Neural progenitor cell (in vitro differentiated cells): ENCODE results near the gene VCAN. TPM values are rescaled to one million over a fixed set of nuclear protein-coding genes. Genes with fewer than 3 reads are reported as not detected.

Experiments
- DNase-seq: peaks from one replicate; pipeline ENCODE4 v3.0.0-alpha.2; 2016; ENCODE audit warnings: low spot score
- H2AFZ ChIP-seq: fragments of 200-600 bp; sonication (generic); replicated peaks from 2 replicates; pipeline ENCODE4 v1.6.1; 2016; ENCODE audit warnings: antibody characterized with exemption
- H3F3A ChIP-seq: fragments of 200-600 bp; sonication (generic); 2 replicates; pipeline ENCODE4 v1.6.1; 2016; ENCODE audit warnings: antibody characterized with exemption, low read depth
- H3K27ac ChIP-seq: fragments of 200-600 bp; sonication (generic); 2 replicates; pipeline ENCODE4 v1.5.1; 2016; ENCODE audit warnings: mild to moderate bottlenecking
- H3K27me3 ChIP-seq: fragments of 200-600 bp; sonication (generic); 2 replicates; pipeline ENCODE4 v1.6.1; 2016; ENCODE audit warnings: mild to moderate bottlenecking, moderate library complexity
- H3K36me3 ChIP-seq: fragments of 200-600 bp; sonication (generic); 2 replicates; pipeline ENCODE4 v1.5.1; 2016
- H3K4me1 ChIP-seq: fragments of 200-600 bp; sonication (generic); 2 replicates; pipeline ENCODE4 v1.6.1; 2016; ENCODE audit warnings: mixed run types
- H3K4me2 ChIP-seq: fragments of 200-600 bp; sonication (generic); 2 replicates; pipeline ENCODE4 v1.6.1; 2016
- H3K4me3 ChIP-seq: fragments of 200-600 bp; sonication (generic); 2 replicates; pipeline ENCODE4 v1.5.1; 2016
- H3K79me2 ChIP-seq: fragments of 200-600 bp; sonication (generic); 2 replicates; pipeline ENCODE4 v1.6.1; 2016; ENCODE audit warnings: low read depth
- H3K9ac ChIP-seq: fragments of 200-600 bp; sonication (generic); 2 replicates; pipeline ENCODE4 v1.6.1; 2016
- H3K9me3 ChIP-seq: fragments of 200-600 bp; sonication (generic); 2 replicates; pipeline ENCODE4 v1.5.1; 2016; ENCODE audit warnings: low read depth
- H4K20me1 ChIP-seq: fragments of 200-600 bp; sonication (generic); 2 replicates; pipeline ENCODE4 v1.6.1; 2016; ENCODE audit warnings: low read depth
- H3K27ac Mint-ChIP-seq: 3 replicates; pipeline ENCODE4 v1.8.0; 2021; ENCODE audit warnings: mixed read lengths
- H3K27me3 Mint-ChIP-seq: 2 replicates; pipeline ENCODE4 v1.8.0; 2022; ENCODE audit warnings: low read depth, mild to moderate bottlenecking, inconsistent platforms, moderate library complexity, mixed read lengths; ENCODE audit not compliant: insufficient read depth
- H3K36me3 Mint-ChIP-seq: 3 replicates; pipeline ENCODE4 v1.8.0; 2021; ENCODE audit warnings: mixed read lengths
- H3K4me1 Mint-ChIP-seq: 3 replicates; pipeline ENCODE4 v1.8.0; 2021; ENCODE audit warnings: mixed read lengths
- H3K4me3 Mint-ChIP-seq: 3 replicates; pipeline ENCODE4 v1.8.0; 2021; ENCODE audit warnings: mild to moderate bottlenecking, moderate library complexity, mixed read lengths
- H3K9me3 Mint-ChIP-seq: 3 replicates; pipeline ENCODE4 v1.8.0; 2020; ENCODE audit warnings: mixed read lengths
- CTCF ChIP-seq: fragments of 200-600 bp; sonication (generic); IDR thresholded peaks from 2 replicates; pipeline ENCODE4 v1.5.1; 2017; ENCODE audit warnings: antibody characterized with exemption, mild to moderate bottlenecking
- EZH2 ChIP-seq: fragments of 200-600 bp; sonication (generic); IDR thresholded peaks from 2 replicates; pipeline ENCODE4 v1.6.1; 2017; ENCODE audit warnings: antibody characterized with exemption, mild to moderate bottlenecking, moderate library complexity
- EZH2phosphoT487 ChIP-seq: fragments of 200-600 bp; sonication (generic); IDR thresholded peaks from 2 replicates; pipeline ENCODE4 v1.6.1; 2017; ENCODE audit warnings: antibody characterized with exemption
- total RNA-seq: library from RNA; depleted of rRNA; stranded (reverse); fragments of >200 nt; gene quantifications from 2 replicates; pipeline ENCODE4 v1.2.3, GENCODE V29; 2015; ENCODE audit warnings: low replicate concordance

Gene VCAN
- total RNA-seq, 1 donor from 2014 or later = 101 TPM

- H3K4me2 ChIP-seq = no peak overlapping the region
- no peaks in the 10 kb centered on the region for H3K9me3 ChIP-seq
- DNase-seq = no peak
- no peaks in the 10 kb centered on the region for H3K27me3 Mint-ChIP-seq
- H3K4me1 Mint-ChIP-seq = peaks cover 3% of the 10 kb centered on the region
- no peak overlapping the region for H3K4me3 Mint-ChIP-seq
- peaks cover 6% of the 10 kb centered on the region for H3K36me3 ChIP-seq
- no peak overlapping the region for H3K9ac ChIP-seq
- no peaks in the 10 kb centered on the region for H4K20me1 ChIP-seq
- H3K27me3 ChIP-seq = no peaks in the 10 kb centered on the region
- H2AFZ ChIP-seq = no peak overlapping the region
- H3K4me1 ChIP-seq = no peaks in the 10 kb centered on the region
- H3K36me3 Mint-ChIP-seq = peaks cover 66% of the 10 kb centered on the region
- H3K4me3 ChIP-seq = no peak overlapping the region
- no peak overlapping the region for H3K27ac ChIP-seq
- H3K79me2 ChIP-seq = no peaks in the 10 kb centered on the region
- no peaks in the 10 kb centered on the region for H3K9me3 Mint-ChIP-seq
- no peak overlapping the region for H3K27ac Mint-ChIP-seq
- no peaks in the 10 kb centered on the region for H3F3A ChIP-seq
- TF ChIP-seq EZH2 = no peak
- no peak for TF ChIP-seq CTCF
These were observed 46.1 kb downstream of the VCAN start for GRCh38 chr5:83517688-83518085.

GRCh38 chr5:83518319-83519061 lies 46.9 kb downstream of the VCAN start:
- no peak overlapping the region for H3K27ac Mint-ChIP-seq
- H3K79me2 ChIP-seq = no peaks in the 10 kb centered on the region
- no peaks in the 10 kb centered on the region for H3K9me3 ChIP-seq
- H3K9ac ChIP-seq = no peak overlapping the region
- no peaks in the 10 kb centered on the region for H3K4me1 ChIP-seq
- no peak for DNase-seq
- H4K20me1 ChIP-seq = no peaks in the 10 kb centered on the region
- no peaks in the 10 kb centered on the region for H3K27me3 ChIP-seq
- peaks cover 3% of the 10 kb centered on the region for H3K4me1 Mint-ChIP-seq
- no peaks in the 10 kb centered on the region for H3K27me3 Mint-ChIP-seq
- no peaks in the 10 kb centered on the region for H3K36me3 ChIP-seq
- no peak overlapping the region for H2AFZ ChIP-seq
- H3K36me3 Mint-ChIP-seq = peaks cover 64% of the 10 kb centered on the region
- no peaks in the 10 kb centered on the region for H3F3A ChIP-seq
- TF ChIP-seq EZH2phosphoT487 (no peak), EZH2 (no peak), CTCF (no peak)
- no peak overlapping the region for H3K27ac ChIP-seq
- no peak overlapping the region for H3K4me3 Mint-ChIP-seq
- no peaks in the 10 kb centered on the region for H3K9me3 Mint-ChIP-seq
- H3K4me2 ChIP-seq = no peak overlapping the region
- no peak overlapping the region for H3K4me3 ChIP-seq

GRCh38 chr5:83522446-83522845 lies 50.9 kb downstream of the VCAN start:
- Histone ChIP-seq H3K4me1 (no peaks in the 10 kb centered on the region), H3K36me3 (peaks cover 5% of the 10 kb centered on the region), H4K20me1 (no peaks in the 10 kb centered on the region), H3K9me3 (no peaks in the 10 kb centered on the region), H3K27ac (no peak overlapping the region), H3K79me2 (no peaks in the 10 kb centered on the region), H3K27me3 (no peaks in the 10 kb centered on the region), H3K9ac (no peak overlapping the region), H3K4me2 (no peak overlapping the region), H3K4me3 (no peak overlapping the region), H2AFZ (no peak overlapping the region), H3F3A (no peaks in the 10 kb centered on the region)
- Mint-ChIP-seq H3K27me3 (no peaks in the 10 kb centered on the region), H3K36me3 (peaks cover 58% of the 10 kb centered on the region), H3K9me3 (no peaks in the 10 kb centered on the region), H3K27ac (no peak overlapping the region), H3K4me1 (peaks cover 9% of the 10 kb centered on the region), H3K4me3 (no peak overlapping the region)
- TF ChIP-seq EZH2 (no peak), CTCF (no peak), EZH2phosphoT487 (no peak)
- no peak for DNase-seq
